GM18861 (cell line): ENCODE data around the gene WNT7B.

Experiments used
- ATAC-seq: cut with Tn5 transposase; IDR thresholded peaks from one replicate; pipeline ENCODE4 v1.9.1; 2021; ENCODE audit not compliant: unreplicated experiment

WNT7B gene

DNA sequence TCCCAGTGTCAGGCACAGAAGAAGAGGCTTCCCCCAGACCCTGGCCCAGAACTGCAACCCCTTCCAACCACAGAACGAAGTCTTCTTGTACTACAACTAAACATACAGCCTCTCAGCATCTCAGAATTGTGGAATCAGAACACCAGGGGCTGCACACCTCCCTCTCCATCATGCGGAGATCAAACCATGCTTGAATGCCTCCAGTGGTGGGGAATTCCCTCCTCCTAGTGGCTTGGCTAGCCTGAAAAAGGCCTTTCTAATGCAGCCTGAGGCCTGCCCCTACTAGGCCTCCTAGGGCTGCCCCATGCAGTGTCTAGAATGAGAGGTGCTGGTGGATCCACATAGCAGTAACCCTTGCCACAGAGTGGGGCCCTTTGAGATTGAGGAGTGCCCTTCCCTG, 62.7 kb downstream of the WNT7B start:
- ATAC-seq: no peak

GRCh38 chr22:45912910-45913309, 64.1 kb downstream of the WNT7B start:
- no peak for ATAC-seq

GRCh38 chr22:45911601-45912271, 65.2 kb downstream of the WNT7B start:
- ATAC-seq: no peak

- no peak for ATAC-seq
Measured at GRCh38 chr22:45910928-45911467, 66.0 kb downstream of the WNT7B start.

GRCh38 chr22:45908961-45909360, 68.0 kb downstream of the WNT7B start:
- no peak for ATAC-seq

DNA sequence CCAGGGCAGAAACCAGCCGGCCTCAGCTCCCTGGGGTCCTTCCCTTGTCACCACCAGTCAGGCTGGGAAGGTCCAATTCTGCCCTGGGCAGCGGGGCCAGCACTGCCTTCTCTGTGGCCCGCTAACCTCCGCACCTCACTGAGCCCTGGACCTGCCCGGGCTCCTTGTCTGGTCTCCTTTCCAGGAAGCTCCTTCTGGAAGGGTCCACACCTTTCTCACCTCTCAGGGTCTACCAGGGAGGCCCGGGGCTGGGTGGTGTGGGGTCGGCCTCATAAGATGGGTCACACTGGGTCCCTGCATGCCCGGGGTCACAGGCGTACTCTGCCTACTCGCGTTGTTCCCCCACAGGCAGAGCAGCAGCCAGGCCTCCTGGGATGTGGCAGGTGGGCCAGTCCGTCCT, 69.0 kb downstream of the WNT7B start:
- ATAC-seq: no peak

DNA sequence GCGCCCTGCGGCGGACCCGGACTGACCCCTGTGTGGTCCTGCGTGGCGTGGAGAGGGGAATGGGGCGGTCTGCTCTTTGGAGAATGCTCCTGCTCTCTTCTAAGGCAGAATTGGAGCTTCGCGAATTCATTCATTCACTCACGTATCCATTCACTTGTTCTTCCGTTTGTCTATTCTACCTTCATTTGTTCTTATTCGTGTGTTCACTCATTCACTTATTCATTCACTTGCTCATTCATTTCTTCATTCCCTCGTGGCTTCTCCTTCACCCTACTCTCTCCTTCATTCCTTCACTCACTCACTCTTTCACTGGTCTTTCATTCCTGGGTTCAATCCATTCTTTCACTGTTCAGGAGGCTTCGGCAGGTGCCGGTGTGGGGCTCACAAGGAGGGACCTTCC, 69.6 kb downstream of the WNT7B start:
- ATAC-seq: no peak

DNA sequence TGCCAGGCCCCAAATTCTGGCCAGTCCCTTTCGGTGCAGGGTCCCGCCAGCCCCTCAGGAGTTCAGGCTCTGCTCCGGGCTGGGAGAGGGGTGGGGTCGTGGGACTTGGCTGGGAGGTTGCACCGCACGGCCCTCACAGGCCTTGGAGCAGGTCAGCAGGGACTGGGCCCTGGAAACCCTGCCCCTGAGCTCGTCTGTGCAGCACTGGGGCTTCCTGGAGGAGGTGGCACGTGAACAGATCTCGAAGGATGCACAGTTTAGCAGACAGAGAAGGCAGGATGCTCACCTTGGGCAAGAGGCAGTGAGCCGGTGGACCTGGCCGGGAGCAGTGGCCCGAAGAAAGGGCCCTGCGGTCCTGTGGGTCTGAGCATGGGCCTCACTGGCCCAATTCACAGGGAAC, 70.0 kb downstream of the WNT7B start:
- no peak for ATAC-seq

GRCh38 chr22:45905924-45906865, 70.8 kb downstream of the WNT7B start:
- ATAC-seq: no peak

- no peak for ATAC-seq
Measured at GRCh38 chr22:45905326-45905923, 71.5 kb downstream of the WNT7B start.

DNA sequence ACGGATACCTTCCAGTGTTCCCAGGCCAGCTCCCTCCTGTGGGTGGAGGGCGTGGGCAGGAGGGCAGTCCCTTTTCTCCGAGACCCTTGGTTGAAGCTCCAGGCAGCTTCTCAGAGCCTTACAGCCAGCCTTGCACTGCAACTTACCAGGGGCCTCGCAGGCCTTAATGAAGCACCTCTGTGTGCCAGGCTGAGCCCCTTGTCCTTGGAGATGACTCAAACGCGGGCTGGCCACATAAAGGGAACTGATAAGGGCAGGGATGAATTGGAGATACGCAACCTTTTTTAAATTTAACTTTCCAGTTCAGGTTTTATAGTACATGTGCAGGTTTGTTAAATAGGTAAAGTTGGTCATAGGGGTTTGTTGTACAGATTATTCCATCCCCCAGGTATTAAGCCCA, 72.7 kb downstream of the WNT7B start:
- no peak for ATAC-seq

- no peak for ATAC-seq
Measured at GRCh38 chr22:45903355-45904135, 73.4 kb downstream of the WNT7B start.

GRCh38 chr22:45897736-45898135, 79.2 kb downstream of the WNT7B start:
- ATAC-seq: no peak

DNA sequence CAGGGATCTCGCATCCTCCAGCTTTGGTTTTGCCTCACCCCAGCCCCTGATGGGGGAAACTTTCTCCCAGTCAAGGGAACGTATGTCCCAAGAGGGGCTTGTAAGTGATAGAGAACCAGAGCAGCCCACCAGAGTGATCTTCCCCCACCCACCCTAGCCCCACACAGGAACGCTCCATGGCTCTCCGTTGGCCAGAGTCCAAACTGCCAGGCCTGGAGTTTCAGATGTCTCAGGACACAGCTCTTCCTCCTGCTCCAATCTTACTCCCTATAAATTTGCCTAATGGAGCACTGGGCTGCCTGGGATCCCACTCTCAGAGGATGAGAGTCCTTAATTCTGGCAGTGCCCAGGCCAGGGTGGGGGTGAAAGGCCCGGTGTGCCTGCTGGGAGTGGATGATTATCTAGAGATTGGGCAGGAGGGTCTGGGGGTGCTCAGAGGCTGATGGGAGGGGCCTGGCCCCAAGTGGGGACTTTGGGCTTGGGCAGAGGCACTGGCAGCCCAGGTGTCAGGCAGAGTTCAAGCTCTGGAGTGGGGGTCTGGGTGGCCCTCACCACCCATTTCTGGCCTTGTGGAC, 79.9 kb downstream of the WNT7B start:
- no peak for ATAC-seq

- no peak for ATAC-seq
Measured at GRCh38 chr22:45896153-45896951, 80.6 kb downstream of the WNT7B start.

- ATAC-seq: no peak
Measured at GRCh38 chr22:45895436-45896152, 81.4 kb downstream of the WNT7B start.

GRCh38 chr22:45893516-45893915, 83.4 kb downstream of the WNT7B start:
- no peak for ATAC-seq

DNA sequence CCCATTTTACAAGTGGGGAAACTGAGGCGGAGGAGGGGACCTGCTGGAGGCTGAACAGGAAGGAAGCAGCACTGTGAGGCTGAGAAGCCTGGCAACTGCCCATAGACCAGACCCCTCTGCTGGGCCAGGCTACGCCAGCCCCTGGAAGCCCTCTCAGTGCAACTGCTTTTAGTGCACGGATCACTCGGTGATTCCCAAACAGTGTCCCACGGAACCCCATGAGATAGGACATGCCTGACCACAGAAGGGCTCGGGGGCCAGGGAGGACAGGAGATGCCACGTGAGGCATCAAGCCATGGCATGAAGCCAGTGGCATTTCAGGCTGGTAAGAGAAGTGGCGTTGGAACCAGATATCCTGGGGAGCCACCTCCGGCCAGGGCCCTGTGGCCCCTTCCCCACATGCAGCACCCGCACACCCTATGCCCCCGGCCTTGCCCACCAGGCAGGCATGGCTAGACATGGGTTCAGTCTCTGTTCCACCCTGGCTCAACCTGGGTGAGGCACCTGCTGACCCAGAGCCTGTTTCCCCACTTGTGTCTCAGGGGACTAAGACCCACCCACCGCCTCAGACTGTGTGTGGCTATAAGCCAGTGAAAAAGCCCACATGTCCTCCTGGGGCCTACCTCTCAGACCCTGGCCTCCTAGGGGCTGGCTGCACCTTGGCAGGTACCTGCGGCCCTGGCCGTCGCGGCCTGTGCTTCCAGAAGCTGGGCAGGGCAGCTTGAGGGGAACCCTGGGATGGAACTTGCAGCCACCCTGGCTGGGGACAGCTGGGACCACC, 84.1 kb downstream of the WNT7B start:
- ATAC-seq: no peak
